Lower lobe of right lung (tissue), 2 donors: Measurements from ENCODE around the gene NAV2. TPM values are rescaled to one million over a fixed set of nuclear protein-coding genes. Genes with fewer than 3 reads are reported as not detected.

ENCODE experiments used
- ATAC-seq, 2 donors: fragments of 200-7000 bp; cut with Tn5 transposase; one replicate each; pipeline ENCODE4 v1.9.1; 2020 to 2022; ENCODE audit warnings: mild to moderate bottlenecking in 2 of 2, moderate library complexity in 2 of 2
- DNase-seq: peaks from one replicate; pipeline ENCODE4 v3.0.0-alpha.2; 2020
- H3K27ac ChIP-seq: fragments of 200-600 bp; one replicate; pipeline ENCODE4 v1.8.0; 2022
- H3K27me3 ChIP-seq: fragments of 200-600 bp; one replicate; pipeline ENCODE4 v1.8.0; 2022; ENCODE audit warnings: low read depth
- H3K36me3 ChIP-seq: fragments of 200-600 bp; one replicate; pipeline ENCODE4 v1.8.0; 2022; ENCODE audit warnings: mild to moderate bottlenecking
- H3K4me1 ChIP-seq: fragments of 200-600 bp; one replicate; pipeline ENCODE4 v1.8.0; 2022
- H3K4me3 ChIP-seq: fragments of 200-600 bp; one replicate; pipeline ENCODE4 v1.8.0; 2022; ENCODE audit warnings: mild to moderate bottlenecking
- H3K9me3 ChIP-seq: fragments of 200-600 bp; one replicate; pipeline ENCODE4 v1.8.0; 2022
- intact Hi-C: fragments of 100-400 bp; cut with DNase I; formaldehyde crosslinking; loops from one replicate; pipeline ENCODE4 v1.11.0; 2022
- total RNA-seq: library from RNA; stranded (reverse); fragmentation: NEBNext Ultra II Directional; extraction: Animal tissue kit (Norgen Biotek cat#: 25700); gene quantifications from one replicate; pipeline ENCODE4 v1.2.1, GENCODE V29; 2021
- TF ChIP-seq, protein P1 (sequence below): fragments of 200-600 bp; IDR thresholded peaks from one replicate; pipeline ENCODE4 v1.8.0; 2022; ENCODE audit warnings: antibody characterized with exemption, mild to moderate bottlenecking
- donor health status: DM: no; HTN: yes; CAD: no; lungs with severe emphysema.

The NAV2 gene
- total RNA-seq, 1 donor from 2014 or later: 36.9 TPM

DNA sequence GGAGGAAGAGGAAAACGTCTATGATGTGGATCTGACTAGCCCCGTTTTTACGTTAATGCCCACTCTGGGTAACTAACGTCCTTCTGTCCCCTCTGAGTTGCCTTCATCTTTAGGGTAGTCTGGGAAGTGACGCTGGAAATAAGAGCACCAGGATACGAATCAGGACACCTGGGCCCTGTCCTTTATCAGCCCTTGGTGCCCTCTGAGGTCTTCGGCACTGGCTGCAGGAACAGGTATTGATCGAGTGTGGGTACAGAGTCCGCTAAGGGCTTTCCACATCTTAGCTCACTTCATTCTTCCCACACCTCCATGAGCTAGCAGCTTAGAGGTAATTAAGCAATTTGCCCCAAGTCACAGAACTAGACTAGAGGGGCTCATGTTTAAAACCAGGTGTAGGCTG is 223.8 kb downstream of the NAV2 start:
- DNase-seq (no peak), ATAC-seq (no peak)
- H3K4me3 ChIP-seq: no peak overlapping the region
- intact Hi-C loops: no loop called here
- no peaks in the 10 kb centered on the region for H3K4me1 ChIP-seq
- TF ChIP-seq, protein P1, sequence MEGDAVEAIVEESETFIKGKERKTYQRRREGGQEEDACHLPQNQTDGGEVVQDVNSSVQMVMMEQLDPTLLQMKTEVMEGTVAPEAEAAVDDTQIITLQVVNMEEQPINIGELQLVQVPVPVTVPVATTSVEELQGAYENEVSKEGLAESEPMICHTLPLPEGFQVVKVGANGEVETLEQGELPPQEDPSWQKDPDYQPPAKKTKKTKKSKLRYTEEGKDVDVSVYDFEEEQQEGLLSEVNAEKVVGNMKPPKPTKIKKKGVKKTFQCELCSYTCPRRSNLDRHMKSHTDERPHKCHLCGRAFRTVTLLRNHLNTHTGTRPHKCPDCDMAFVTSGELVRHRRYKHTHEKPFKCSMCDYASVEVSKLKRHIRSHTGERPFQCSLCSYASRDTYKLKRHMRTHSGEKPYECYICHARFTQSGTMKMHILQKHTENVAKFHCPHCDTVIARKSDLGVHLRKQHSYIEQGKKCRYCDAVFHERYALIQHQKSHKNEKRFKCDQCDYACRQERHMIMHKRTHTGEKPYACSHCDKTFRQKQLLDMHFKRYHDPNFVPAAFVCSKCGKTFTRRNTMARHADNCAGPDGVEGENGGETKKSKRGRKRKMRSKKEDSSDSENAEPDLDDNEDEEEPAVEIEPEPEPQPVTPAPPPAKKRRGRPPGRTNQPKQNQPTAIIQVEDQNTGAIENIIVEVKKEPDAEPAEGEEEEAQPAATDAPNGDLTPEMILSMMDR: no peak
- H3K9me3 ChIP-seq: no peaks in the 10 kb centered on the region
- no peak overlapping the region for H3K27ac ChIP-seq
- H3K36me3 ChIP-seq: peaks cover 28% of the 10 kb centered on the region
- H3K27me3 ChIP-seq: no peaks in the 10 kb centered on the region

GRCh38 chr11:19938169-19938856 is 225.7 kb downstream of the NAV2 start:
- H3K27ac ChIP-seq: no peak overlapping the region
- intact Hi-C loops: no loop called here
- H3K27me3 ChIP-seq: no peaks in the 10 kb centered on the region
- H3K9me3 ChIP-seq: no peaks in the 10 kb centered on the region
- ATAC-seq: peak; percentile 68 to 72
- peak; percentile 56 for DNase-seq
- TF ChIP-seq, protein P1: peak; percentile 88
- peaks cover 26% of the 10 kb centered on the region for H3K36me3 ChIP-seq
- no peak overlapping the region for H3K4me3 ChIP-seq
- no peaks in the 10 kb centered on the region for H3K4me1 ChIP-seq

DNA sequence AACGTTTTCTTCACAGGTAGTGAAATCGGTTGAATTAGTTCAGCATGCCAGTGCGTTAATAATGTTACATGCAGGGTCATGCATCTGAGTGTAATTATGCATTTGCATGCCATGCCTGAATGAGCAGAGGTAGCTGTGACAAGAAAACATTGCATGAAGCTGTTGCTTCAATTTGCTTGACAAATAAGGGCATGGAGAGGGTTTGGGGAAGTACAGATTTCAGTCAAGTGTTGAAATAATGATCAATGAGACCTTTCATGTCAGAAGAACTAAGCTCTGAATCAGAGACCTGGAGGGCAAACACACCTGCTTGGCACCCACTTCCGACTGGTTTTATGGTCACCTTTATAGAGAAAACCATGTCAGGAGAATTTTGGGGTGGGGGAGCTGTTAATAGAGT is 226.2 kb downstream of the NAV2 start:
- Histone ChIP-seq H3K36me3 (peaks cover 23% of the 10 kb centered on the region), H3K27me3 (no peaks in the 10 kb centered on the region), H3K4me1 (no peaks in the 10 kb centered on the region), H3K27ac (no peak overlapping the region), H3K9me3 (no peaks in the 10 kb centered on the region), H3K4me3 (no peak overlapping the region)
- intact Hi-C loops: no loop called here
- DNase-seq: no peak
- no peak for ATAC-seq
- TF ChIP-seq, protein P1: no peak

GRCh38 chr11:19939415-19939929 is 226.8 kb downstream of the NAV2 start:
- Histone ChIP-seq H3K9me3 (no peaks in the 10 kb centered on the region), H3K4me1 (no peaks in the 10 kb centered on the region), H3K36me3 (peaks cover 17% of the 10 kb centered on the region), H3K27me3 (no peaks in the 10 kb centered on the region), H3K4me3 (no peak overlapping the region), H3K27ac (no peak overlapping the region)
- intact Hi-C loops: no loop called here
- DNase-seq (no peak), ATAC-seq (no peak)
- TF ChIP-seq, protein P1: no peak

DNA sequence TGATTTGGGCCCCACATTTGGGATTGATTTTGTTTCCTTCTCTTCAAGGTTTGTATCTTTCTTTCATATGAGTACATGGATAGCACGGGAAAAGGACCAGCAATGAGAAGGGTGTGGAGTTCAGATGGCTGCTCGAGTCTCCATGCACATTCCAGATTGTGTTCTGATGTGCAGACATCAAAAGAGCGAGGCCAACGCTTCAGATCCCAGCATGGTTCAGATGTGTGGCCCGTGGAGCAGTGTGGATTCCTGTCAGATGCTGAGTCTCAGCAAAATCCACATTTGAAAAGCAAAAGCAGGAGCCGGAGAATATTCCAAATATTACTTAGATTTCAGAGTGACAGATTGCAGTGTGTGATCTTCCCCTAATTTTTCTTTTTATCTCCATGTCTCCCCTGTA is 228.2 kb downstream of the NAV2 start:
- ATAC-seq: no peak
- intact Hi-C loops: loop anchor here (10.0 kb wide), 1 partner anchor 194 kb away; no protein-coding TSS in a partner anchor
- TF ChIP-seq, protein P1: no peak

More for the DNA sequence above, 228.2 kb downstream of the NAV2 start:
- Histone ChIP-seq H3K27me3 (no peaks in the 10 kb centered on the region), H3K36me3 (peaks cover 19% of the 10 kb centered on the region), H3K4me3 (no peak overlapping the region), H3K9me3 (no peaks in the 10 kb centered on the region), H3K4me1 (no peaks in the 10 kb centered on the region), H3K27ac (no peak overlapping the region)
- no peak for DNase-seq
